Breast epithelium (tissue), 3 donors: Measurements from ENCODE around the gene CDC42EP5.

ENCODE experiments used
- CTCF ChIP-seq, 3 donors: fragments of 450-650 bp; IDR thresholded peaks; one replicate each; pipeline ENCODE4 v1.5.1; 2016 to 2017; ENCODE audit warnings: antibody characterized with exemption in 3 of 3, mild to moderate bottlenecking in 3 of 3, moderate library complexity in 3 of 3
- POLR2A ChIP-seq: fragments of 450-650 bp; IDR thresholded peaks from one replicate; pipeline ENCODE4 v1.6.1; 2016; ENCODE audit warnings: antibody characterized with exemption, mild to moderate bottlenecking, moderate library complexity
- POLR2AphosphoS5 ChIP-seq, 3 donors: sonication (generic); formaldehyde crosslinking; IDR thresholded peaks; one replicate each; pipeline ENCODE4 v1.6.1; 2017; ENCODE audit warnings: antibody characterized with exemption in 3 of 3

GRCh38 chr19:54420068-54420382, 53.1 kb downstream of the CDC42EP5 start:
- no peak for TF ChIP-seq CTCF (IDR thresholded peaks at IDR 0.05)
- no peak for TF ChIP-seq POLR2A
- no peak for TF ChIP-seq POLR2AphosphoS5 (IDR thresholded peaks at IDR 0.05)
